Measurements from ENCODE around the gene DTL. TPM values are rescaled to one million over a fixed set of nuclear protein-coding genes. Genes with fewer than 3 reads are reported as not detected.

Gene DTL
- total RNA-seq, 2 donors from 2014 or later = 1.7 to 4.1 TPM

GRCh38 chr1:212030936-212031528 lies 4.5 kb upstream of the DTL start:
- intact Hi-C loops (cut with DNase I, micrococcal nuclease) = no loop called here
- no peak for DNase-seq
- no peak for ATAC-seq

- peak; percentile 30 to 37 for DNase-seq
- ATAC-seq = peak; percentile 45
- intact Hi-C loops (cut with DNase I, micrococcal nuclease) = no loop called here
Measured at GRCh38 chr1:212034516-212035122, 929 bp upstream of the DTL start.

- no peak for DNase-seq
- intact Hi-C loops (cut with DNase I, micrococcal nuclease) = no loop called here
- no peak for ATAC-seq
Measured at GRCh38 chr1:212035835-212036605, 472 bp downstream of the DTL start.

GRCh38 chr1:212037900-212038299 lies 2.4 kb downstream of the DTL start:
- intact Hi-C loops (cut with DNase I, micrococcal nuclease) = no loop called here
- DNase-seq (no peak), ATAC-seq (no peak)

- DNase-seq = no peak
- intact Hi-C loops (cut with DNase I, micrococcal nuclease) = no loop called here
Measured at GRCh38 chr1:212039622-212040021, 4.1 kb downstream of the DTL start.

GRCh38 chr1:212040629-212041412 lies 5.3 kb downstream of the DTL start:
- DNase-seq (no peak), ATAC-seq (no peak)
- intact Hi-C loops (cut with DNase I, micrococcal nuclease) = no loop called here

More at GRCh38 chr1:212039622-212040021, 4.1 kb downstream of the DTL start:
- ATAC-seq = no peak

- ATAC-seq (no peak), DNase-seq (no peak)
- intact Hi-C loops (cut with DNase I, micrococcal nuclease) = no loop called here
Measured at GRCh38 chr1:212042436-212042835, 6.9 kb downstream of the DTL start.

- ATAC-seq = no peak
- intact Hi-C loops (cut with DNase I, micrococcal nuclease) = no loop called here
- DNase-seq = no peak
Measured at GRCh38 chr1:212044851-212045250, 9.3 kb downstream of the DTL start.

GRCh38 chr1:212045981-212046380 lies 10.4 kb downstream of the DTL start:
- no peak for ATAC-seq
- DNase-seq = no peak
- intact Hi-C loops (cut with DNase I, micrococcal nuclease) = no loop called here

GRCh38 chr1:212053993-212054392 lies 18.4 kb downstream of the DTL start:
- intact Hi-C loops (cut with DNase I, micrococcal nuclease) = loop anchor here in 1 of 2 donors (10.0 kb wide), 1 partner anchor 401 kb away; no protein-coding TSS in a partner anchor
- no peak for ATAC-seq
- DNase-seq = no peak

GRCh38 chr1:212055333-212055732 lies 19.8 kb downstream of the DTL start:
- DNase-seq (no peak), ATAC-seq (no peak)
- intact Hi-C loops (cut with DNase I, micrococcal nuclease) = loop anchor here in 1 of 2 donors (10.0 kb wide), 1 partner anchor 399 kb away; no protein-coding TSS in a partner anchor

GRCh38 chr1:212060632-212061472 lies 25.3 kb downstream of the DTL start:
- ATAC-seq (no peak), DNase-seq (no peak)
- intact Hi-C loops (cut with DNase I, micrococcal nuclease) = loop anchor here in 1 of 2 donors (5.0 kb wide), 1 partner anchor 396 kb away; no protein-coding TSS in a partner anchor

- ATAC-seq = peak; percentile 61
- no peak for DNase-seq
- intact Hi-C loops (cut with DNase I, micrococcal nuclease) = loop anchor here in 1 of 2 donors (5.0 kb wide), 1 partner anchor 394 kb away; no protein-coding TSS in a partner anchor
Measured at GRCh38 chr1:212062832-212063438, 27.4 kb downstream of the DTL start.

- DNase-seq (no peak), ATAC-seq (no peak)
- intact Hi-C loops (cut with DNase I, micrococcal nuclease) = no loop called here
Measured at GRCh38 chr1:212067787-212068186, 32.2 kb downstream of the DTL start.

- DNase-seq = no peak
- peak; percentile 85 for ATAC-seq
- intact Hi-C loops (cut with DNase I, micrococcal nuclease) = loop anchor here in 1 of 2 donors (5.0 kb wide), 2 partner anchors 221 to 296 kb away; no protein-coding TSS in a partner anchor
Measured at GRCh38 chr1:212070720-212071302, 35.3 kb downstream of the DTL start.

- DNase-seq = no peak
- intact Hi-C loops (cut with DNase I, micrococcal nuclease) = loop anchor here in 1 of 2 donors (5.0 kb wide), 2 partner anchors 220 to 295 kb away; no protein-coding TSS in a partner anchor
- ATAC-seq = no peak
Measured at GRCh38 chr1:212072047-212072446, 36.5 kb downstream of the DTL start.

GRCh38 chr1:212073490-212073889 lies 37.9 kb downstream of the DTL start:
- intact Hi-C loops (cut with DNase I, micrococcal nuclease) = loop anchor here in 1 of 2 donors (5.0 kb wide), 2 partner anchors 219 to 294 kb away; no protein-coding TSS in a partner anchor
- ATAC-seq (peak; percentile 25), DNase-seq (no peak)

Measured in left colon (tissue), 2 donors.